Purkinje cell (primary cell): ENCODE results near the gene CCDC7. TPM values are rescaled to one million over a fixed set of nuclear protein-coding genes. Genes with fewer than 3 reads are reported as not detected.

Source experiments
- polyA plus RNA-seq: library from polyadenylated mRNA; unstranded; fragments of >200 nt; fragmentation: Nextera tagmentation; gene quantifications from 2 replicates; pipeline ENCODE4 v1.2.1, GENCODE V29; 2014

The CCDC7 gene
- polyA plus RNA-seq = 9.8 and 13.4 TPM in 2 replicates

DNA sequence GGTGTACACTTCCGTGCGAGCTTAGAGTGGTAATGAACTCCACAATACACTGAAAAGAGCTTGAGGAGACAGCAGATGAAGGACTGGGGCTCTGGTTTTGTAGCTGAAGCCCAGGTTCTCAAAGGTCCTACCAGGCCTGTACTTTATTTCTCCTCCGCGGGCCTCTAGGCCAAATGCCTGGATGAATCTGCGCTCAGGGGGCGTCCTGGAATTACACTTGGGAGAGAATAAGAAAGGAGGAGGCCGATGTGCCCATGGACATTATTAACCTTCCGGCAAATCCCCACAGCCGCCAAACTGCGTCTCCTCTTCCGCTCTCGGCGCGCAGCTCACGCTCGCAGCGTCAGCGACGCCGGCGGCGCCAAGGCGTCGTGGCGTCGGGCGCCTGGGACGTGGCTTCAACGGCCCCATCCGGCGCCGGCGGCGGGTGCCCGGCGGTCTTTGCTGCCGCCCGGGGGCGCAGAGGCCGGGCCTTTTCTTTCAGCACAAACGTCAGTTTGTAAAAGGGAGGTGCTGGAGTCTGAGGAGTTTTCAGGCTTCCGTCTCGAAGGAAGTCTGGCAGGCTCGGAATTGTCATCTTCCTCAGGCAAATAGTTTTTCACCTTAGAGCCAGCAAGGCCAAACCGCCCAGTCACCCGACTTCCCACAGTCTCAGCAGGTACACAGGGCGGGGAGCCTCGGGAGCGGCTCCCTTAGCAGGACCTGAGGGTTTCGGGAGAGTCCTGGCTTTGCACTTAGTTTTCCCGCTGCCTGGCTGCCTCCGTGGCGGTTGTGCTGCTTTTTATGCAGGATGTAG is at the start of gene CCDC7:
CCDC7 (plus strand) TSS at position 401 of the 796 bp plus-strand sequence. CDS start 5,503 bp downstream, outside the sequence.

Other genes with a start within 250 kb of the CCDC7 start
- gene EPC1, start 99.0 kb upstream of the CCDC7 start, polyA plus RNA-seq = 10.5 and 11.3 TPM in 2 replicates